Right renal pelvis (tissue), 4 donors: ENCODE results near the gene WASF1. TPM values are rescaled to one million over a fixed set of nuclear protein-coding genes. Genes with fewer than 3 reads are reported as not detected.
A peak's percentile ranks its signal among the peaks of the same experiment; 100 is the strongest.
"Not testable (repeated sequence)": the region's sequence is repeated elsewhere in the genome, so short reads cannot be mapped to it uniquely, and the experiment has no call there.

Source experiments
- DNase-seq, 4 donors: peaks; one replicate each; pipeline ENCODE4 v3.0.0-alpha.2; 2013; ENCODE audit warnings: low read depth in 4 of 4, low spot score in 3 of 4, missing footprints in 1 of 4
- polyA plus RNA-seq, 4 donors: library from polyadenylated mRNA; unstranded; fragments of 120-200 nt; gene quantifications; one replicate each; pipeline ENCODE4 v1.2.1, GENCODE V29; 2013; ENCODE audit not compliant: insufficient read length in 4 of 4

WASF1 gene
- polyA plus RNA-seq, 4 donors: 47.1 to 63.6 (median 56.3) TPM

DNA sequence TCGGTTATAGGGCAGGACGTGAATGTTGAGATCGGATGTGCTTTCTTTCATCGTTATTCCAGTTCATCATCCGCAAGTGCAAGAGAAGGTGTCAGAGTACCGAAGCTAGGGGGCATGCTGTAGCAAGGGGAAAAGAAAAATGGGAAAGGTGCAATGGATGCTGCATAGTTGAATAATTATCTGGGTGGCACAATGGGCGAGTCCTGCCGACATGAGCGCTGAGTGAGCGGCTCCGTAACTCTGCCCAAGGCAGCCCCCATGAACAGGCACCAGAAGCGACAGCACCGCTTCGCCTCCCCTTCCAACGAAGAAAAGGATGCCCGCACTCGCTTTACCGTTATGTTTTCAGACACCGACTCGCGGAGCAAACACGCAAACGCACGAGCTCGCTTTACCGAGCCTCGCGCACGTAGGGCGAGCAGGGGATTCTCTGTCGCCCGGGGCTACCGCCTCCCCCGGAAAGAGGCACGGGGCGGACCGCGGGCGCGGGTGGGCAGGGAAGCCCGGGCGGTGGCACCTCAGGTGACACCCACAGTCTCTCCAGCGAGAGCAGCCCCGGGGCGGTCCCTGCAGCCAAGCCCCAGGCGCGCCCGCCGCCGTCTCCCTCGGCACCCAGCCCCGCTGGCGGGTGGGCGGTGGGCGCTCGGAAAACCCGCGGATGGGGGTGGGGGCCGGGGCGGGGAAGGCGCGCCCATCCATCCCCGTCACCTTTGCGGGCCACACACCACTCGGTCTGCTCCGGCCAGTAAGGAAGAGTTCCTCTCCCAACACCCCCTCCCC, 654 bp downstream of the WASF1 start:
- DNase-seq: peak in 2 of 4 donors; percentile 52 to 69

- no peak for DNase-seq
These were observed 5.9 kb downstream of the WASF1 start for GRCh38 chr6:110173506-110174132.

DNA sequence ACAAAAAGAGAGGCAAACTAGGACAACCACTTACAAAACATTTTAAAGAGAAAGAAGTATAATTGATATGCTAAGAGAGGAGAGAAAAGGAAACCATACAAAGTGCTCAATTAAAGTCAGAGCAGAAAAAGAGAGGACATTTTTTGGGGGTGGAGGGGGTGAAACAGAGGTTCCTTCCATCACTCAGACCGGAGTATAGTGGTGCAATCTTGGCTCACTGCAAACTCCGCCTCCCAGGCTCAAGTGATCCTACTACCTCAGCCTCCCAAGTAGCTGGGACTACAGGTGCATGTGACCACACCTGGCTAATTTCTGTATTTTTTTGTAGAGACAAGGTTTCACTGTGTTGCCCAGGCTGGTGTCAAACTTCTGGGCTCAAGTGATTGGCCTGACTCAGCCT, 9.4 kb downstream of the WASF1 start:
- DNase-seq: no peak

- DNase-seq: no peak
These were observed 21.0 kb downstream of the WASF1 start for GRCh38 chr6:110158479-110158878.

- DNase-seq: no peak
These were observed 31.6 kb downstream of the WASF1 start for GRCh38 chr6:110147870-110148269.

- no peak for DNase-seq
These were observed 38.8 kb downstream of the WASF1 start for GRCh38 chr6:110140650-110141049.

GRCh38 chr6:110139052-110139451, 40.4 kb downstream of the WASF1 start:
- DNase-seq: no peak

GRCh38 chr6:110137924-110138887, 41.3 kb downstream of the WASF1 start:
- no peak for DNase-seq

DNA sequence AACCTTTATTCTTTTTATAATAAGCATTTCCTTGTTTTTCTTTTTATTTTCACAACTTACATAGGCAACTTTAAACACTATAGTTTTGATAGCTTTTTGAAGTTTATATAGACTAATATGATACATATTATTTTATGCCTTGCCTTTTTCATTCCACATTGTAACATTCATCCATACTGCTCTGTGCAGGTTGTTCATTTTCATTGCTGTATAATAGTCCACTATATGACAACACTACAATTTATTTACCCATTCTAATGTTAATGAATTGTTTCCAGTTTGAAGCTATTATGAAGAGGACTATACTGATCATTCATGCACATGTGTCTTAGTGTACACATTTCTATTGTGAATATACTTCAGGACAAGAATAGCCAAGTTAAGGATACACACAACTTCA, 49.1 kb downstream of the WASF1 start:
- no peak for DNase-seq

GRCh38 chr6:110128418-110128817, 51.1 kb downstream of the WASF1 start:
- DNase-seq: no peak

GRCh38 chr6:110125361-110125760, 54.1 kb downstream of the WASF1 start:
- DNase-seq: no peak

- not testable (repeated sequence) for DNase-seq
These were observed 57.8 kb downstream of the WASF1 start for GRCh38 chr6:110121655-110122054.

DNA sequence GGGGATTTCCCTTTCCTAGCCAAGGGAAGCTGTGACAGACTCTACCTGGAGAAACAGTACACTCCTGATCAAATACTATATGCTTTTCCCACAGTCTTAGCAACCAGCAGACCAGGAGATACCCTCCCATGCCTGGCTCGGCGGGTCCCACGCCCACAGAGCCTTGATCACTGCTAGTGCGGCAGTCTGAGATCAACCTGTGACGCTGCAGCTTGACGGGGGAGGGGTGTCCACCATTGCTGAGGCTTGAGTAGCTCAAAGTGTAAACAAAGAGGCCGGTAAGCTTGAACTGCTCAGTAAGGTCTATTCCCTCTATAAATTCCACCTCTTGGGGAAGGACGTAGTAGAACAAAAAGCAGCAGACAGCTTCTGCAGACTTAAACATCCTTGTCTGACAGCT, 63.2 kb downstream of the WASF1 start:
- no peak for DNase-seq

- no peak for DNase-seq
These were observed 65.5 kb downstream of the WASF1 start for GRCh38 chr6:110114004-110114403.

DNA sequence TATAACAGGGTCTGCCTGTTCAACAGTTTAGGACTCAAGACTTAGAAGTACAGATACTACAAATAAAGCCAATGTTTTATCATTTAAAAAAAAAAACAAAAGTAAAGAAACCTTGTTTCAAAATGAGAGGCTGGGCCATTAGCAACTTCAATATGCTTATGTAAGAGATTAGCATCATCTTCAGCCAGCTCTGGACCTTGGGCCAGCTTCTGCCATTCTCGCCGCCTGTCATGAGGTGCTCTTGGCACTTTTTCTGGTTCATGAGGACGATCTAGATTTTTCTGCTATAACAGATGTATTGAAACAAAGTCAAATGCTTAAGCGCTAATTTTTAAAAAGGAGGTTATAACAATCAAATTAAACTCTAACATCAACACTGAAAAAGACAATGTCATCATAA, 74.2 kb downstream of the WASF1 start:
- no peak for DNase-seq

- no peak for DNase-seq
These were observed 76.2 kb downstream of the WASF1 start for GRCh38 chr6:110103260-110103659.

- DNase-seq: no peak
These were observed 77.1 kb downstream of the WASF1 start for GRCh38 chr6:110102411-110102810.

DNA sequence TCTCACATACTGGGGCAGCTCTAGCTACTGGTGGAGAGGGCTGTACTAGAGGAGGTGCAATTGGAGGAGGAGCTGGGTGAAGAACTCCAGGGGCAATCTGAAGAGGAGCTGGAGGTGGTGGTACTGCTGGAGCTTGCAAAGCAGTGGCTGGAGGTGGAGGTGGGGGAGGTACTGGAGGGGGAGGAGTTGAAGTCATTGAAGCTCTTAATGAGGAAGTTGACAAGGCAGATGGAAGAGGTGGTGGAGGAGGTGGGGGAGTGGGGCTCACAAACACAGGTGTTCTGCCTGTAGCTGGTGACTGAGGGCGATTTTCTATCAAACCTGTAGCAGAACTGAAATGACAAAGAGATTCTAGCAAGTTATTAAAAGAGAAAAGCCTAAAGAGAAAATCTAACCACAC, 77.6 kb downstream of the WASF1 start:
- no peak for DNase-seq

DNA sequence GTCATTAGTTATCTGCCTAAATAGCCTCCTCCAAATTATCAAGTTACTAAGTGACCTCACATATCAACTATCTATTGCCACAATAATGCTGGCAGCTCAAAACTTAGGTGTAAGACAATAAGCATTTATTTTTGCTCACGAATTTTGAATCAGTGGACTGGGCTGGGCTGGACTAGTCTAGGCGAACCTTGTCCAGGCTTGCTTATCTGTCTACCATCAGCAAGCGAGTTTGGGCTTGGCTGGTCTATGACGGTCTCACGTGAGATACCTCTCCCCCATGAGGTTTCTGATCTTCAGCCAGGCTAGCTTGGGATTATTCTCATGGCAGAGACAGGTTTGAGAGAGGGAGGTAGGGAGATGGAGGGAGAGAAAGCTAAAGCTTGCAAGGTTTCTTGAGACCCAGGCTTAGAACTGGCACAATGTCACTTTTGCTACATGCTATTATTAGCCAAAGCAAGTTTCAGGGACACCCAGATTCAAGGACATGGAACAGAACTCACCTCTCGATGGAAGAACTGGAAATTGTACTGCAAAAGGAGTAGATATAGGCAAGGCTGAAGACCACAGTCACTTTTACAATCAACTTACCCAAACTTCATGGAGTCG, 80.9 kb downstream of the WASF1 start:
- DNase-seq: no peak

GRCh38 chr6:110097443-110097842, 82.0 kb downstream of the WASF1 start:
- DNase-seq: no peak

GRCh38 chr6:110095935-110096334, 83.5 kb downstream of the WASF1 start:
- DNase-seq: no peak
